WERI-Rb-1 (cell line): ENCODE results near the gene OPRM1.
"Not testable (repeated sequence)": the region's sequence is repeated elsewhere in the genome, so short reads cannot be mapped to it uniquely, and the experiment has no call there.

Experiments
- DNase-seq: peaks from one replicate; pipeline ENCODE4 v3.0.0-alpha.2; 2020
- H3K27ac ChIP-seq: fragments of 250-450 bp; sonication (Bioruptor Pico); 2 replicates; pipeline ENCODE4 v1.5.1; 2020; ENCODE audit warnings: mild to moderate bottlenecking, moderate library complexity
- H3K27me3 ChIP-seq: fragments of 250-450 bp; sonication (Bioruptor Pico); 2 replicates; pipeline ENCODE4 v1.5.1; 2021; ENCODE audit warnings: mild to moderate bottlenecking, low read depth, moderate library complexity; ENCODE audit not compliant: insufficient read depth, severe bottlenecking
- H3K36me3 ChIP-seq: fragments of 250-450 bp; sonication (Bioruptor Pico); 2 replicates; pipeline ENCODE4 v1.5.1; 2020; ENCODE audit warnings: mild to moderate bottlenecking, moderate library complexity
- H3K4me3 ChIP-seq: 2 replicates; pipeline ENCODE4 v1.5.1; 2011; ENCODE audit warnings: low read depth, mild to moderate bottlenecking, control low read depth, low read length
- H3K9me3 ChIP-seq: fragments of 250-450 bp; sonication (Bioruptor Pico); 2 replicates; pipeline ENCODE4 v1.5.1; 2021; ENCODE audit warnings: mild to moderate bottlenecking, moderate library complexity; ENCODE audit not compliant: severe bottlenecking
- CTCF ChIP-seq: IDR thresholded peaks from 2 replicates; pipeline ENCODE4 v1.5.1; 2011; ENCODE audit warnings: low read depth, mild to moderate bottlenecking, control low read depth, inconsistent platforms, low read length

OPRM1 gene

GRCh38 chr6:154070041-154070440, 31.0 kb downstream of the OPRM1 start:
- Histone ChIP-seq H3K27me3 (no peaks in the 10 kb centered on the region), H3K36me3 (no peaks in the 10 kb centered on the region), H3K9me3 (no peaks in the 10 kb centered on the region), H3K4me3 (no peak overlapping the region), H3K27ac (no peak overlapping the region)
- DNase-seq = no peak
- TF ChIP-seq CTCF = no peak

- Histone ChIP-seq H3K4me3 (no peak overlapping the region), H3K9me3 (no peaks in the 10 kb centered on the region), H3K27ac (no peak overlapping the region), H3K27me3 (no peaks in the 10 kb centered on the region), H3K36me3 (no peaks in the 10 kb centered on the region)
- DNase-seq = no peak
- no peak for TF ChIP-seq CTCF
These were observed 31.6 kb downstream of the OPRM1 start for GRCh38 chr6:154070657-154071056.

- Histone ChIP-seq H3K27me3 (no peaks in the 10 kb centered on the region), H3K4me3 (no peak overlapping the region), H3K9me3 (no peaks in the 10 kb centered on the region), H3K27ac (no peak overlapping the region), H3K36me3 (no peaks in the 10 kb centered on the region)
- DNase-seq = no peak
- TF ChIP-seq CTCF = no peak
These were observed 32.2 kb downstream of the OPRM1 start for GRCh38 chr6:154071236-154071635.

GRCh38 chr6:154071711-154072110, 32.7 kb downstream of the OPRM1 start:
- no peak overlapping the region for H3K4me3 ChIP-seq
- H3K36me3 ChIP-seq = no peaks in the 10 kb centered on the region
- no peak overlapping the region for H3K27ac ChIP-seq
- DNase-seq = no peak
- no peak for TF ChIP-seq CTCF
- H3K9me3 ChIP-seq = no peaks in the 10 kb centered on the region
- H3K27me3 ChIP-seq = no peaks in the 10 kb centered on the region

GRCh38 chr6:154078596-154078995, 39.6 kb downstream of the OPRM1 start:
- DNase-seq, H3K4me3 ChIP-seq, H3K36me3 ChIP-seq, H3K9me3 ChIP-seq, H3K27me3 ChIP-seq, H3K27ac ChIP-seq: not testable (repeated sequence)

- Histone ChIP-seq H3K4me3 (no peak overlapping the region), H3K9me3 (no peaks in the 10 kb centered on the region), H3K27ac (no peak overlapping the region), H3K36me3 (no peaks in the 10 kb centered on the region), H3K27me3 (no peaks in the 10 kb centered on the region)
- no peak for TF ChIP-seq CTCF
- DNase-seq = no peak
These were observed 41.6 kb downstream of the OPRM1 start for GRCh38 chr6:154080461-154081189.
